MCF 10A (cell line): ENCODE measurements around the gene COX4I2. TPM values are rescaled to one million over a fixed set of nuclear protein-coding genes. Genes with fewer than 3 reads are reported as not detected.

ENCODE experiments used
- BruUV-seq: library from RNA; stranded (reverse); fragments of 400-500 nt; replicated peaks from 2 replicates; lab custom pipeline; 2021; lab: Mats Ljungman, UMichigan
- CTCF ChIA-PET: fragments of 300-600 bp; sonication (Branson Sonifier 250); formaldehyde crosslinking; extraction: SDS; loops from one replicate; lab custom pipeline; 2021; ENCODE audit warnings: antibody characterized with exemption, inconsistent platforms; lab: Yijun Ruan, JAX
- POLR2A ChIA-PET: fragments of 300-600, 350-650 bp; sonication (Branson Sonifier 250); formaldehyde crosslinking; extraction: SDS; loops from one replicate; lab custom pipeline; 2020; ENCODE audit warnings: antibody characterized with exemption, inconsistent platforms; lab: Yijun Ruan, JAX
- DNase-seq: peaks from one replicate; pipeline ENCODE4 v3.0.0-alpha.2; 2018; ENCODE audit not compliant: unreplicated experiment
- H3K27ac Mint-ChIP-seq: one replicate; pipeline ENCODE4 v1.8.0; 2022; ENCODE audit warnings: mild to moderate bottlenecking, low read depth, mixed read lengths; ENCODE audit not compliant: unreplicated experiment
- H3K27me3 Mint-ChIP-seq: one replicate; pipeline ENCODE4 v1.8.0; 2022; ENCODE audit warnings: mixed read lengths; ENCODE audit not compliant: insufficient read depth, unreplicated experiment
- H3K36me3 Mint-ChIP-seq: one replicate; pipeline ENCODE4 v1.8.0; 2022; ENCODE audit warnings: mild to moderate bottlenecking, moderate library complexity, mixed read lengths; ENCODE audit not compliant: insufficient read depth, unreplicated experiment
- H3K4me1 Mint-ChIP-seq: one replicate; pipeline ENCODE4 v1.8.0; 2022; ENCODE audit warnings: mixed read lengths; ENCODE audit not compliant: insufficient read depth, unreplicated experiment
- H3K4me3 Mint-ChIP-seq: one replicate; pipeline ENCODE4 v1.8.0; 2022; ENCODE audit warnings: mild to moderate bottlenecking, moderate library complexity, mixed read lengths; ENCODE audit not compliant: unreplicated experiment
- H3K9me3 Mint-ChIP-seq: one replicate; pipeline ENCODE4 v1.8.0; 2022; ENCODE audit warnings: mixed read lengths; ENCODE audit not compliant: unreplicated experiment
- CTCF ChIP-seq: fragments of 200-600 bp; IDR thresholded peaks from one replicate; pipeline ENCODE4 v1.8.0; 2022; ENCODE audit warnings: antibody characterized with exemption, mild to moderate bottlenecking; ENCODE audit not compliant: unreplicated experiment
- intact Hi-C: fragments of 100-400 bp; cut with micrococcal nuclease; formaldehyde crosslinking; loops from 2 replicates; pipeline ENCODE4 v1.14.1; 2022
- total RNA-seq: library from RNA; stranded (reverse); gene quantifications from 2 replicates; pipeline ENCODE4 v1.2.3, GENCODE V29; 2022

COX4I2 gene
- total RNA-seq, 1 experiment from 2014 or later = not detected

GRCh38 chr20:31594002-31594557, 43.6 kb upstream of the COX4I2 start:
- CTCF ChIA-PET = interaction anchor here (0.5 to 25.4 kb wide), 17 partner anchors 8 to 130 kb away, joined by 3 to 1902 read pairs (median 9); partner anchors contain the start of gene ID1
- Mint-ChIP-seq H3K9me3 (no peaks in the 10 kb centered on the region), H3K27me3 (no peaks in the 10 kb centered on the region), H3K4me3 (peak overlapping the region; percentile 35), H3K36me3 (peaks cover 22% of the 10 kb centered on the region), H3K27ac (peak overlapping the region; percentile 61), H3K4me1 (peaks cover 28% of the 10 kb centered on the region)
- intact Hi-C loops = no loop called here
- POLR2A ChIA-PET = interaction anchor here (0.9 to 4.2 kb wide), 15 partner anchors 12 to 145 kb away, joined by 3 to 236 read pairs (median 12); partner anchors contain the start of genes ID1 and TPX2
- TF ChIP-seq CTCF = no peak
- BruUV-seq = TSS peak; percentile 28
- DNase-seq = no peak

- intact Hi-C loops = no loop called here
- no peak for TF ChIP-seq CTCF
- H3K27ac Mint-ChIP-seq = peak overlapping the region; percentile 94
- H3K4me1 Mint-ChIP-seq = peaks cover 28% of the 10 kb centered on the region
- ChIA-PET POLR2A (interaction anchor here (2.0 to 3.7 kb wide), 4 partner anchors 13 to 34 kb away, joined by 12 to 203 read pairs (median 33); partner anchors contain the start of gene ID1), CTCF (interaction anchor here (1.0 to 25.4 kb wide), 4 partner anchors 10 to 145 kb away, joined by 3 to 1902 read pairs (median 32); partner anchors contain the start of gene ID1)
- DNase-seq = no peak
- peaks cover 22% of the 10 kb centered on the region for H3K36me3 Mint-ChIP-seq
- no peaks in the 10 kb centered on the region for H3K9me3 Mint-ChIP-seq
- no peaks in the 10 kb centered on the region for H3K27me3 Mint-ChIP-seq
- peak overlapping the region; percentile 35 for H3K4me3 Mint-ChIP-seq
- no TSS peak for BruUV-seq
Measured at GRCh38 chr20:31594558-31595379, 42.9 kb upstream of the COX4I2 start.

GRCh38 chr20:31595380-31595653, 42.4 kb upstream of the COX4I2 start:
- DNase-seq = no peak
- ChIA-PET POLR2A (interaction anchor here (0.8 to 3.7 kb wide), 8 partner anchors 13 to 144 kb away, joined by 3 to 203 read pairs (median 11); partner anchors contain the start of genes ID1 and TPX2), CTCF (interaction anchor here (1.0 to 25.4 kb wide), 5 partner anchors 9 to 145 kb away, joined by 3 to 1902 read pairs (median 12); partner anchors contain the start of gene ID1)
- Mint-ChIP-seq H3K9me3 (no peaks in the 10 kb centered on the region), H3K4me1 (peaks cover 28% of the 10 kb centered on the region), H3K27ac (peak overlapping the region; percentile 94), H3K27me3 (no peaks in the 10 kb centered on the region), H3K4me3 (peak overlapping the region; percentile 43), H3K36me3 (peaks cover 22% of the 10 kb centered on the region)
- intact Hi-C loops = no loop called here
- BruUV-seq = no TSS peak
- TF ChIP-seq CTCF = no peak
